Panc1 (cell line): ENCODE results near the gene FOSL2. TPM values are rescaled to one million over a fixed set of nuclear protein-coding genes. Genes with fewer than 3 reads are reported as not detected.

Experiments used
- ATAC-seq: fragments of 200-7000 bp; cut with Tn5 transposase; 2 replicates; pipeline ENCODE4 v1.9.1; 2020; ENCODE audit warnings: mild to moderate bottlenecking, moderate library complexity
- BruUV-seq: library from RNA; stranded (reverse); fragments of 400-500 nt; replicated peaks from 2 replicates; lab custom pipeline; 2021; lab: Mats Ljungman, UMichigan
- CTCF ChIA-PET: fragments of 300-600 bp; sonication (Branson Sonifier 250); formaldehyde crosslinking; loops from one replicate; lab custom pipeline; 2022; ENCODE audit warnings: antibody characterized with exemption; lab: Charles Lee
- POLR2A ChIA-PET: fragments of 300-600 bp; sonication (Branson Sonifier 250); formaldehyde crosslinking; loops from one replicate; lab custom pipeline; 2022; ENCODE audit warnings: antibody characterized with exemption; lab: Charles Lee
- DNase-seq: peaks from one replicate; pipeline ENCODE4 v3.0.0-alpha.2; 2010; ENCODE audit warnings: low read depth, low spot score
- H3K27ac ChIP-seq: 2 replicates; pipeline ENCODE4 v1.5.1; 2011; ENCODE audit warnings: mild to moderate bottlenecking, low read length, inconsistent platforms
- H3K27me3 ChIP-seq: fragments of 200-500 bp; sonication (Bioruptor generic); 2 replicates; pipeline ENCODE4 v1.6.0; 2014; ENCODE audit warnings: low read length, inconsistent platforms; ENCODE audit not compliant: control insufficient read depth, insufficient read depth
- H3K36me3 ChIP-seq: fragments of 200-500 bp; sonication (Bioruptor generic); 2 replicates; pipeline ENCODE4 v1.5.1; 2014; ENCODE audit warnings: inconsistent platforms, mild to moderate bottlenecking, low read length, moderate library complexity; ENCODE audit not compliant: control insufficient read depth, insufficient read depth
- H3K4me1 ChIP-seq: 2 replicates; pipeline ENCODE4 v1.5.1; 2011; ENCODE audit warnings: inconsistent platforms, mild to moderate bottlenecking, low read length, moderate library complexity; ENCODE audit not compliant: control insufficient read depth, insufficient read depth
- H3K4me3 ChIP-seq, 2 experiments: 2 replicates each; pipeline ENCODE4 v1.5.1; 2011 to 2012; ENCODE audit warnings: low read depth in 2 of 2, low read length in 2 of 2, mild to moderate bottlenecking in 2 of 2, inconsistent platforms in 1 of 2, moderate library complexity in 1 of 2
- H3K9me3 ChIP-seq: fragments of 200-500 bp; sonication (Bioruptor generic); 2 replicates; pipeline ENCODE4 v1.5.1; 2014; ENCODE audit warnings: low read depth, mild to moderate bottlenecking, inconsistent platforms, low read length, moderate library complexity; ENCODE audit not compliant: control insufficient read depth, insufficient read depth
- POLR2AphosphoS5 ChIP-seq: IDR thresholded peaks from 2 replicates; pipeline ENCODE4 v1.6.1; 2012; ENCODE audit warnings: mild to moderate bottlenecking, low read depth, low read length, moderate library complexity
- SIN3A ChIP-seq: IDR thresholded peaks from 2 replicates; pipeline ENCODE4 v1.6.1; 2012; ENCODE audit warnings: low read depth, mild to moderate bottlenecking, low read length, moderate library complexity, borderline replicate concordance; ENCODE audit not compliant: insufficient read depth
- TCF7L2 ChIP-seq: IDR thresholded peaks from 2 replicates; pipeline ENCODE4 v1.6.1; 2011; ENCODE audit warnings: mild to moderate bottlenecking, low read depth, low read length, inconsistent platforms
- in situ Hi-C: cut with HindIII; loops from 2 replicates; pipeline ENCODE4 v1.10.0; 2016; ENCODE audit warnings: low sequenced_read_pairs, low pct_unique_long_range_greater_than_20kb
- intact Hi-C: fragments of 100-400 bp; cut with micrococcal nuclease; formaldehyde crosslinking; loops from one replicate; pipeline ENCODE4 v1.10.0; 2022; ENCODE audit not compliant: unreplicated experiment
- total RNA-seq: library from RNA; stranded (reverse); gene quantifications from one replicate; pipeline ENCODE4 v1.2.1, GENCODE V29; 2021; ENCODE audit not compliant: unreplicated experiment
- TF ChIP-seq, protein P1 (sequence below), 2 experiments: IDR thresholded peaks; 2 replicates each; pipeline ENCODE4 v1.6.1; 2011 to 2012; ENCODE audit warnings: low read depth in 2 of 2, control low read depth in 1 of 2, low read length in 1 of 2, mild to moderate bottlenecking in 1 of 2, moderate library complexity in 1 of 2; ENCODE audit not compliant: insufficient read depth in 1 of 2
- TF ChIP-seq, protein P2 (sequence below): fragments of 450-650 bp; IDR thresholded peaks from 2 replicates; pipeline ENCODE4 v1.5.1; 2017; ENCODE audit warnings: mild to moderate bottlenecking

The FOSL2 gene
- total RNA-seq, 1 experiment from 2014 or later = 29.0 TPM

DNA sequence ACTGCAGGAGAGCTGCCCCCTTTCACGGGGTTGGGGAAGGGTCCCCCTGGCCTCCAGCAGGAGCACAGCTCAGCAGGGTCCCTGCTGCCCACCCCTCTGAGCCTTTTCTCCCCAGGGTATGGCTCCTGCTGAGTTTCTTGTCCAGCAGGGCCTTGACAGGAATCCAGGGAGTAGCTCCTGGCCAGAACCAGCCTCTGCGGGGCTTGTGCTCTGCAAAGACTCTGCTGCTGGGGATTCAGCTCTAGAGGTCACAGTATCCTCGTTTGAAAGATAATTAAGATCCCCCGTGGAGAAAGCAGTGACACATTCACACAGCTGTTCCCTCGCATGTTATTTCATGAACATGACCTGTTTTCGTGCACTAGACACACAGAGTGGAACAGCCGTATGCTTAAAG lies 21.2 kb downstream of the FOSL2 start:
- H3K9me3 ChIP-seq = no peaks in the 10 kb centered on the region
- in situ Hi-C loops (no loop called here), intact Hi-C loops (no loop called here)
- no peak overlapping the region for H3K4me3 ChIP-seq
- no peaks in the 10 kb centered on the region for H3K4me1 ChIP-seq
- H3K36me3 ChIP-seq = no peaks in the 10 kb centered on the region; the same call in 1 of the 2 replicates
- no peaks in the 10 kb centered on the region for H3K27me3 ChIP-seq
- DNase-seq (no peak), ATAC-seq (no peak)
- no peak overlapping the region for H3K27ac ChIP-seq
- ChIA-PET CTCF (no interaction called here), POLR2A (no interaction called here)
- BruUV-seq = no TSS peak
- TF ChIP-seq POLR2AphosphoS5 (no peak), TCF7L2 (no peak), SIN3A (no peak)
- TF ChIP-seq, protein P1, sequence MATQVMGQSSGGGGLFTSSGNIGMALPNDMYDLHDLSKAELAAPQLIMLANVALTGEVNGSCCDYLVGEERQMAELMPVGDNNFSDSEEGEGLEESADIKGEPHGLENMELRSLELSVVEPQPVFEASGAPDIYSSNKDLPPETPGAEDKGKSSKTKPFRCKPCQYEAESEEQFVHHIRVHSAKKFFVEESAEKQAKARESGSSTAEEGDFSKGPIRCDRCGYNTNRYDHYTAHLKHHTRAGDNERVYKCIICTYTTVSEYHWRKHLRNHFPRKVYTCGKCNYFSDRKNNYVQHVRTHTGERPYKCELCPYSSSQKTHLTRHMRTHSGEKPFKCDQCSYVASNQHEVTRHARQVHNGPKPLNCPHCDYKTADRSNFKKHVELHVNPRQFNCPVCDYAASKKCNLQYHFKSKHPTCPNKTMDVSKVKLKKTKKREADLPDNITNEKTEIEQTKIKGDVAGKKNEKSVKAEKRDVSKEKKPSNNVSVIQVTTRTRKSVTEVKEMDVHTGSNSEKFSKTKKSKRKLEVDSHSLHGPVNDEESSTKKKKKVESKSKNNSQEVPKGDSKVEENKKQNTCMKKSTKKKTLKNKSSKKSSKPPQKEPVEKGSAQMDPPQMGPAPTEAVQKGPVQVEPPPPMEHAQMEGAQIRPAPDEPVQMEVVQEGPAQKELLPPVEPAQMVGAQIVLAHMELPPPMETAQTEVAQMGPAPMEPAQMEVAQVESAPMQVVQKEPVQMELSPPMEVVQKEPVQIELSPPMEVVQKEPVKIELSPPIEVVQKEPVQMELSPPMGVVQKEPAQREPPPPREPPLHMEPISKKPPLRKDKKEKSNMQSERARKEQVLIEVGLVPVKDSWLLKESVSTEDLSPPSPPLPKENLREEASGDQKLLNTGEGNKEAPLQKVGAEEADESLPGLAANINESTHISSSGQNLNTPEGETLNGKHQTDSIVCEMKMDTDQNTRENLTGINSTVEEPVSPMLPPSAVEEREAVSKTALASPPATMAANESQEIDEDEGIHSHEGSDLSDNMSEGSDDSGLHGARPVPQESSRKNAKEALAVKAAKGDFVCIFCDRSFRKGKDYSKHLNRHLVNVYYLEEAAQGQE (IDR thresholded peaks at IDR 0.05; ENCODE audit: insufficient read depth in 1 of 2, low read depth in 2 of 2, low read length in 1 of 2) = no peak
- TF ChIP-seq, protein P2, sequence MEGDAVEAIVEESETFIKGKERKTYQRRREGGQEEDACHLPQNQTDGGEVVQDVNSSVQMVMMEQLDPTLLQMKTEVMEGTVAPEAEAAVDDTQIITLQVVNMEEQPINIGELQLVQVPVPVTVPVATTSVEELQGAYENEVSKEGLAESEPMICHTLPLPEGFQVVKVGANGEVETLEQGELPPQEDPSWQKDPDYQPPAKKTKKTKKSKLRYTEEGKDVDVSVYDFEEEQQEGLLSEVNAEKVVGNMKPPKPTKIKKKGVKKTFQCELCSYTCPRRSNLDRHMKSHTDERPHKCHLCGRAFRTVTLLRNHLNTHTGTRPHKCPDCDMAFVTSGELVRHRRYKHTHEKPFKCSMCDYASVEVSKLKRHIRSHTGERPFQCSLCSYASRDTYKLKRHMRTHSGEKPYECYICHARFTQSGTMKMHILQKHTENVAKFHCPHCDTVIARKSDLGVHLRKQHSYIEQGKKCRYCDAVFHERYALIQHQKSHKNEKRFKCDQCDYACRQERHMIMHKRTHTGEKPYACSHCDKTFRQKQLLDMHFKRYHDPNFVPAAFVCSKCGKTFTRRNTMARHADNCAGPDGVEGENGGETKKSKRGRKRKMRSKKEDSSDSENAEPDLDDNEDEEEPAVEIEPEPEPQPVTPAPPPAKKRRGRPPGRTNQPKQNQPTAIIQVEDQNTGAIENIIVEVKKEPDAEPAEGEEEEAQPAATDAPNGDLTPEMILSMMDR = no peak

DNA sequence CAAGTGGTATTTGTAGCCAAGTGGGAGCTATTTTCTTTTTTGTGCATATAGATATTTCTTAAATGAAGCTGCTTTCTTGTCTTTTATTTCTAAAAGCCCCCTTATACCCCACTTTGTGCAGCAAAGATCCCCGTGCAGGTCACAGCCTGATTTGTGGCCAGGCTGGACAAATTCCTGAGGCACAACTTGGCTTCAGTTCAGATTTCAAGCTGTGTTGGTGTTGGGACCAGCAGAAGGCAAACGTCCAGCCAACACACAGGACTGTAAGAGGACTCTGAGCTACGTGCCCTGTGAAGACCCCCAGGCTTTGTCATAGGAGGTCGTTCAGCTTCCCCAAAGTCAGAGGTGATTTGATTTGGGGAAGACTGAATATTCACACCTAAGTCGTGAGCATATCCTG lies 21.9 kb downstream of the FOSL2 start:
- DNase-seq (no peak), ATAC-seq (no peak)
- TSS peak; percentile 8 for BruUV-seq
- TF ChIP-seq, protein P2 = no peak
- TF ChIP-seq SIN3A (no peak), TCF7L2 (no peak), POLR2AphosphoS5 (no peak)
- TF ChIP-seq, protein P1 (IDR thresholded peaks at IDR 0.05; ENCODE audit: insufficient read depth in 1 of 2, low read depth in 2 of 2, low read length in 1 of 2) = no peak
- H3K27me3 ChIP-seq = no peaks in the 10 kb centered on the region
- POLR2A ChIA-PET = no interaction called here
- no peaks in the 10 kb centered on the region for H3K4me1 ChIP-seq
- H3K9me3 ChIP-seq = no peaks in the 10 kb centered on the region
- H3K36me3 ChIP-seq = no peaks in the 10 kb centered on the region; the same call in 1 of the 2 replicates
- CTCF ChIA-PET = no interaction called here
- no peak overlapping the region for H3K4me3 ChIP-seq
- intact Hi-C loops (no loop called here), in situ Hi-C loops (no loop called here)
- H3K27ac ChIP-seq = no peak overlapping the region
